Liver (tissue), 9 donors: ENCODE measurements around the gene PRDM7. TPM values are rescaled to one million over a fixed set of nuclear protein-coding genes. Genes with fewer than 3 reads are reported as not detected.

Experiments
- DNase-seq: peaks from one replicate; pipeline ENCODE4 v3.0.0-alpha.2; 2017; ENCODE audit warnings: low spot score
- H3K27ac ChIP-seq, 2 donors: one replicate each; pipeline ENCODE4 v1.7.0; 2013; ENCODE audit warnings: inconsistent platforms in 2 of 2, low read length in 2 of 2, control low read depth in 1 of 2, low read depth in 1 of 2, mild to moderate bottlenecking in 1 of 2
- H3K27me3 ChIP-seq, 4 donors: one replicate each; pipeline versions ENCODE4 v1.6.1 to v1.7.0; 2013; ENCODE audit warnings: low read length in 3 of 4, inconsistent platforms in 1 of 4, mild to moderate bottlenecking in 1 of 4, moderate library complexity in 1 of 4; ENCODE audit not compliant: control insufficient read depth in 4 of 4, insufficient read depth in 4 of 4
- H3K36me3 ChIP-seq, 4 donors: one replicate each; pipeline versions ENCODE4 v1.6.1 to v1.7.0; 2013; ENCODE audit warnings: low read length in 3 of 4, mild to moderate bottlenecking in 3 of 4, low read depth in 1 of 4, moderate library complexity in 1 of 4; ENCODE audit not compliant: control insufficient read depth in 4 of 4, insufficient read depth in 3 of 4
- H3K4me1 ChIP-seq, 4 donors: one replicate each; pipeline versions ENCODE4 v1.6.1 to v1.7.0; 2013; ENCODE audit warnings: low read length in 3 of 4, mild to moderate bottlenecking in 3 of 4, moderate library complexity in 1 of 4; ENCODE audit not compliant: control insufficient read depth in 4 of 4, insufficient read depth in 4 of 4
- H3K4me3 ChIP-seq, 3 donors: one replicate each; pipeline versions ENCODE4 v1.6.1 to v1.7.0; 2013; ENCODE audit warnings: low read length in 3 of 3, control low read depth in 1 of 3, low read depth in 1 of 3, mild to moderate bottlenecking in 1 of 3
- H3K9ac ChIP-seq, 2 donors: one replicate each; pipeline ENCODE4 v1.7.0; 2013; ENCODE audit warnings: low read length in 2 of 2, mild to moderate bottlenecking in 2 of 2, moderate library complexity in 2 of 2, control low read depth in 1 of 2, low read depth in 1 of 2
- H3K9me3 ChIP-seq, 4 donors: one replicate each; pipeline versions ENCODE4 v1.6.1 to v1.7.0; 2013; ENCODE audit warnings: low read length in 3 of 4; ENCODE audit not compliant: control insufficient read depth in 4 of 4
- ATF3 ChIP-seq: IDR thresholded peaks from 2 replicates; pipeline ENCODE4 v1.6.1; 2016; ENCODE audit warnings: antibody characterized with exemption
- CTCF ChIP-seq: fragments of 150-350 bp; IDR thresholded peaks from 2 replicates; pipeline ENCODE4 v1.5.1; 2017; ENCODE audit warnings: improper control_type of control experiment, low read depth, low read length; ENCODE audit not compliant: missing input control
- EGR1 ChIP-seq, 2 donors: IDR thresholded peaks; 2 replicates each; pipeline ENCODE4 v1.6.1; 2016 to 2018; ENCODE audit warnings: antibody characterized with exemption in 2 of 2, low read depth in 2 of 2
- FOXA1 ChIP-seq: IDR thresholded peaks from 2 replicates; pipeline ENCODE4 v1.6.1; 2016; ENCODE audit warnings: antibody characterized with exemption
- FOXA2 ChIP-seq: IDR thresholded peaks from 2 replicates; pipeline ENCODE4 v1.6.1; 2016; ENCODE audit warnings: antibody characterized with exemption
- GABPA ChIP-seq, 2 donors: IDR thresholded peaks in 1 of 2; conservative IDR thresholded peaks in 1 of 2; 2 replicates each; pipeline ENCODE4 v1.6.1; 2016; ENCODE audit warnings: antibody characterized with exemption in 2 of 2, mild to moderate bottlenecking in 1 of 2, moderate library complexity in 1 of 2
- HNF4A ChIP-seq, 2 donors: conservative IDR thresholded peaks; 2 replicates each; pipeline ENCODE4 v1.6.1; 2016; ENCODE audit warnings: antibody characterized with exemption in 2 of 2, mild to moderate bottlenecking in 2 of 2
- HNF4G ChIP-seq: IDR thresholded peaks from 2 replicates; pipeline ENCODE4 v1.6.1; 2016; ENCODE audit warnings: antibody characterized with exemption
- JUND ChIP-seq, 2 donors: IDR thresholded peaks; 2 replicates each; pipeline ENCODE4 v1.6.1; 2016; ENCODE audit warnings: antibody characterized with exemption in 2 of 2
- MAX ChIP-seq: IDR thresholded peaks from 2 replicates; pipeline ENCODE4 v1.6.1; 2016; ENCODE audit warnings: antibody characterized with exemption
- NR2F2 ChIP-seq: IDR thresholded peaks from 2 replicates; pipeline ENCODE4 v1.6.1; 2016; ENCODE audit warnings: antibody characterized with exemption
- RAD21 ChIP-seq, 2 donors: IDR thresholded peaks; 2 replicates each; pipeline ENCODE4 v1.6.1; 2016; ENCODE audit warnings: antibody characterized with exemption in 2 of 2, mild to moderate bottlenecking in 2 of 2
- RXRA ChIP-seq, 2 donors: IDR thresholded peaks; 2 replicates each; pipeline ENCODE4 v1.6.1; 2017 to 2018; ENCODE audit warnings: antibody characterized with exemption in 2 of 2, mild to moderate bottlenecking in 1 of 2
- SP1 ChIP-seq: IDR thresholded peaks from 2 replicates; pipeline ENCODE4 v1.6.1; 2018; ENCODE audit warnings: antibody characterized with exemption, mild to moderate bottlenecking
- TAF1 ChIP-seq: conservative IDR thresholded peaks from 2 replicates; pipeline ENCODE4 v1.6.1; 2016; ENCODE audit warnings: antibody characterized with exemption, mild to moderate bottlenecking
- YY1 ChIP-seq: IDR thresholded peaks from 2 replicates; pipeline ENCODE4 v1.6.1; 2016; ENCODE audit warnings: antibody characterized with exemption, mild to moderate bottlenecking
- ZBTB33 ChIP-seq: IDR thresholded peaks from 2 replicates; pipeline ENCODE4 v1.6.1; 2016; ENCODE audit warnings: antibody characterized with exemption
- WGBS: extraction: QIAGEN DNeasy Blood & Tissue Kit; methylation state at CpG from one replicate; pipeline ENCODE4 v1.1.7; 2013; 5-methylcytosine and 5-hydroxymethylcytosine counted together
- polyA plus RNA-seq, 2 donors: library from polyadenylated mRNA; stranded (reverse) in 1 of 2; unstranded in 1 of 2; fragments of 200-250 nt in 1 of 2; fragments of >200 nt in 1 of 2; fragmentation: Nextera tagmentation in 1 of 2; extraction: Ambion mirVana in 1 of 2; gene quantifications; one replicate each; pipeline versions ENCODE4 v1.2.1 to v1.2.3, GENCODE V29; 2013 to 2015
- total RNA-seq, 2 donors: library from RNA; depleted of rRNA; stranded (reverse); fragments of >200 nt; gene quantifications; one replicate each; pipeline ENCODE4 v1.2.3, GENCODE V29; 2014
- donor health status: healthy.
- donor health status: healthy.
- donor health status: healthy.
- donor health status: healthy.
- donor health status: healthy.

PRDM7 gene
- total and polyA plus RNA-seq, 4 donors, result not detected

GRCh38 chr16:90028985-90029384 is 48.1 kb downstream of the PRDM7 start:
- Histone ChIP-seq H3K9me3 (no peaks in the 10 kb centered on the region), H3K4me1 (no peaks in the 10 kb centered on the region), H3K27me3 (no peaks in the 10 kb centered on the region), H3K4me3 (no peak overlapping the region), H3K36me3 (peaks cover 0 to 5% (median 2%) of the 10 kb centered on the region in 4 donors), H3K9ac (no peak overlapping the region), H3K27ac (no peak overlapping the region)
- TF ChIP-seq SP1 (no peak), FOXA2 (no peak), ZBTB33 (no peak), HNF4A (conservative IDR thresholded peaks at IDR 0.05) (no peak), EGR1 (IDR thresholded peaks at IDR 0.05; ENCODE audit: low read depth in 2 of 2) (no peak), ATF3 (no peak), RXRA (IDR thresholded peaks at IDR 0.05) (no peak), YY1 (no peak), NR2F2 (no peak), TAF1 (no peak), CTCF (no peak), FOXA1 (no peak), GABPA (IDR thresholded peaks at IDR 0.05 in 1 of 2, conservative IDR thresholded peaks at IDR 0.05 in 1 of 2) (no peak), JUND (IDR thresholded peaks at IDR 0.05) (no peak), HNF4G (no peak), MAX (no peak), RAD21 (IDR thresholded peaks at IDR 0.05) (no peak)
- no peak for DNase-seq
- 93% methylated on average over 12 of the region's 12 CpGs for WGBS

GRCh38 chr16:90027611-90028010 is 49.5 kb downstream of the PRDM7 start:
- DNase-seq, result no peak
- H3K4me1 ChIP-seq, result peaks cover 0 to 6% (median 4%) of the 10 kb centered on the region in 4 donors
- H3K27ac ChIP-seq, result no peak overlapping the region
- WGBS, result 95% methylated on average over 17 of the region's 17 CpGs
- H3K36me3 ChIP-seq, result peaks cover 0 to 4% (median 0%) of the 10 kb centered on the region in 4 donors
- no peak overlapping the region for H3K9ac ChIP-seq
- H3K9me3 ChIP-seq, result no peaks in the 10 kb centered on the region
- no peak overlapping the region for H3K4me3 ChIP-seq
- H3K27me3 ChIP-seq, result no peaks in the 10 kb centered on the region
- no peak for TF ChIP-seq HNF4A (conservative IDR thresholded peaks at IDR 0.05)
- no peak for TF ChIP-seq SP1
- TF ChIP-seq FOXA2, result no peak
- TF ChIP-seq MAX, result no peak
- TF ChIP-seq FOXA1, result no peak
- TF ChIP-seq ZBTB33, result no peak
- TF ChIP-seq EGR1 (IDR thresholded peaks at IDR 0.05; ENCODE audit: low read depth in 2 of 2), result no peak
- no peak for TF ChIP-seq TAF1
- no peak for TF ChIP-seq ATF3
